Measurements from ENCODE around the gene TMEM163.
"Not testable (repeated sequence)": the region's sequence is repeated elsewhere in the genome, so short reads cannot be mapped to it uniquely, and the experiment has no call there.

TMEM163 gene

DNA sequence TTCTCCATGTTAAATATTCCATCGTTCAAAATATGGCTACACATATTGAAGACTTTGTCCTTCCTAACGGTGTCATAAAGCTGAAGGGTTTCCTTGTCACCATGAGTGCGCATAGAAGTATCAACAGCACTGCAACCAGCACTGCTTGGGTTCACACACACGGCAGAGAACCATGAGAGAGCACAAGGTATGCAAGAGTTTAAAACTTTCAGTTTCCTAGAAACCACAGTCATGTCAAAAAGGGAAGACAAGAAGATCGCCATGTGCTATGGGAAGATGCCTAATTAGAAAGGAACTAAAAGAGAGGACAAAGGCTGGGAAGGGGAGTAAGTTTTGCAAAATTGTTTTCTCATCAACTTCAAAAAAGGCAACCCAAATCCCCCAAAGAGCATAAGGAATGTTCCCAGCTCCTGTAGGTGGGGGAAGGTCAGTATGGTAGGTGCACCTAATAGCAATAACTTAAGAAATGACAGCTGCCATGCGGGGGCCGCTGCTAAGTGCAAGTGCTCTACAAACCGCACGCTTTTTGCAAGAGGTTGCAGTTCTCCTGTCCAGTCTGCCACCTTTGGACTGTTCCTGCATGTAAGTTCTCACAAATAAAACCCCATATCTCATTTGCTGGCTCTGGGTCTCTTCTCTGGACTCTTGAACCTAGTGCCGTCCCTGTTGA lies 136.8 kb downstream of the TMEM163 start:
- no peak for DNase-seq (ENCODE audit: low read depth in 2 of 2)

DNA sequence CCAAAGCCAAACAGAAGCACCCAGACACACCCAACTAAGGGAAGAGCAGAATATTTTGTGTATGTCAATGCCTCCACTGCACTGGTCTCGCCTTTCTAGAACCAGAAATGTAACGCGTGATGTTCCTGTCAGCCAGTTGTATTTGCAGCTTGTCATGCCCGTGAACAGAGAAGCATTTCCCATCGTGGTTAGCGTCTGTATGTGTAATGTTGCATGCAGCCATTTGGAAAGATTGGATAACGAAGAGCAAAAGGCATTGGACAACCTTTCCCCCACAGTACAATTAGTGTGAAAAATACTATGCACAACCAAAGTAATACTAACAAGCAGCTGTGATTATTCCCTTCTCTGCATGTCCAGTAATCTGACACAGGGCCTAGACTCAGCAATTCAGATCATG lies 140.5 kb downstream of the TMEM163 start:
- no peak for DNase-seq (ENCODE audit: low read depth in 2 of 2)

DNA sequence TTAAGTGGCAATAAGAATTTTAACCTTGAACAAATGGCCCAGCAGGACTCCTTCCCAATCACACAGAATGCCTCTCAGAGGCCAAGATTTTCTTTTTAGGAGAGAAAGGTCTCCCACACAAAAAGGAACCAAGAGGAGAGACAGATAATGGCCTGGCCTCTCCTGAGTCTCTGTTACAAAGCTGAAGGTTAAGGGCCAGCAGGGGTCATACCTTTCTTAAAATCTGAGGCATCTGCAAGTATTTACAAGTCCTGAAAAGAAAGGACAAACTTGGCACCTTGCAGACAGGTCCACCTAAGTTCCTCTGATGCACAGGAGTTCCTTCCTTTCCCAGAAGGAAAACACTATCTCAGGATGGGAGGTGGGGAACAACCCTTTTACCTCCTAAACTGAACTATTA lies 142.3 kb downstream of the TMEM163 start:
- DNase-seq (ENCODE audit: low read depth in 2 of 2) = no peak

DNA sequence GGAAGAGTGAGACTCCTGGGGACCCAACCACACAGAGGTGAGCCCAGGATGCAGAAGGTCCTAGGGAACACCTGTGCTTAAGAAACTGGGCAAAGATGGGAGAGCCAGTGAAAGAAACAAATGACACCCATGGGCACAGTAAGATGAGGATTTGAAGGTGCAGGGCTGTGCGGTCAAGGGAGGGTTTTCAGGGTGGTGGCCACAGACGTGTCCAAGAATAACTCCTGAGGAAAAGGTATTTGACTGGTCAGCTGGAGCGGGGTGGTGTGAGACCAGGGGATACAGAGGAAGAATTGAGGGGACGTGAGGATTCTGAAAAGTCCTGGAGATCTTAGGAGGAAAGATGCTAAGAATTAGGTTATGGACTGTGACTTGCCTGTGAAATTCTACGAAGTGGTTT lies 142.9 kb downstream of the TMEM163 start:
- DNase-seq (ENCODE audit: low read depth in 2 of 2) = no peak

DNA sequence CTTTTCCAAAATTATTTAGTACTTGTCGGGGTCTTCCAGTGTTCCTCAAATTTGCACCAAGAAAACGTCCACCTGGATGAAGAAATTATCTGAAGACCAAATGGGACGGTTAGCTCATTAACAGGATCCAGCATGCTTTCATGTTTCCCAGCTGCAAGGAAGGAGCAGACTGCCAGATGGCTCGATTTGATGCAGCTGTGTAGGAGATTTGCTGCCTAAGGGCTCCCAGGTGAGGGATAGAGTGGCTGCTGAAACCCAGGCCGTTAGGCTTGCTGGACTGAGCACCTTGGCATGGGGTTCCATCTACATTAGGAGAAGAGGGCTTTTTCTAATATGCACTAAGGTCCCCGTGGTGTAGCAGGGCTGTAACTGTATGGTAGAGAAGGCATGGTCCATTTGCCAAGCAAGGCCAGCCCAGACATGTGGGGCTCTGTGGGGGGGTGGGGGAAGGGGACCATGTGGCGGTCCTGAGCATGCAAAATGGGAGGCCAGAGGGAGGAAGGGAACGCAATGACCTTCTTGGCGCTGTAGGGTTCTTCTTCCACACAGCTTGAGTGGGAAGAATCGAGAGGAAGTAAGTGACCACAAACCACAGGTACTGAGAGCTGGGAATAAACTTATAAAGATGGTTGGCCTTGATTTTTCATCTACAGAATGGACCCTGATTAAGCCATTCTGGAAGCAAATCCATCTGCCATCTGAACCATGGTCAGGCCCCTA lies 144.0 kb downstream of the TMEM163 start:
- no peak for DNase-seq (ENCODE audit: low read depth in 2 of 2)

DNA sequence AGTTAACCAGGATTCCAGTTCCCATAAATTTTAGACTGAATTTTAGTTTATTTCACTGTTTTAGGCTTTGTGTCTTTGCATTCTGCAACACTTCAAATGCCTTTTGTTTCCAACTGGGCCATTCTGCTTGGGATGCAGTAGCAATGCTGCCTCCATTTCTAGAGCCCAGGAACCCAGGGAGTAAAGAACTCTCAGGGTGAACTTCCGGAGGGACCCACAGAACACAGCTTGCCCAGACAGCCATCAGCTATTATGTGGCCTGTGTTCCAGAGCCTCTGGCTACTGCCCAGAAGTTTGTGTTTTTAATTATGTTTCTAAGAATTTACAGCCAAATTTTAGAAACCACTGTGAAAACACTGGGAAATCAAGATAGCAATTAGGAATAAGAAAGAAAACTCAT lies 145.1 kb downstream of the TMEM163 start:
- DNase-seq (ENCODE audit: low read depth in 2 of 2) = no peak

DNA sequence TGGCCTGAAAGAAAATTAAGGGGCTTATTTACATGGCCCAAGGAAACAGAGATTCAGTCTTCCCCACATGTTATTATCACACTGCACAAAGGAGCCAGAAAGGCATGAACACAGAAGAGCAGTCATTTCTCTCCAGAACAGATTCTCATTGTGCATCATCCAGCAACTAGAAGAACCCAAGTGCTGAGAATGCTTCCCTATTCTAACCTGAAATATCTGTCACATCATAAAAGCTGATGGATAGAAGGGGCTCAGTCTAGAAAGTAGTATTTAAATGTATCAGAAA lies 145.8 kb downstream of the TMEM163 start:
- no peak for DNase-seq (ENCODE audit: low read depth in 2 of 2)

DNA sequence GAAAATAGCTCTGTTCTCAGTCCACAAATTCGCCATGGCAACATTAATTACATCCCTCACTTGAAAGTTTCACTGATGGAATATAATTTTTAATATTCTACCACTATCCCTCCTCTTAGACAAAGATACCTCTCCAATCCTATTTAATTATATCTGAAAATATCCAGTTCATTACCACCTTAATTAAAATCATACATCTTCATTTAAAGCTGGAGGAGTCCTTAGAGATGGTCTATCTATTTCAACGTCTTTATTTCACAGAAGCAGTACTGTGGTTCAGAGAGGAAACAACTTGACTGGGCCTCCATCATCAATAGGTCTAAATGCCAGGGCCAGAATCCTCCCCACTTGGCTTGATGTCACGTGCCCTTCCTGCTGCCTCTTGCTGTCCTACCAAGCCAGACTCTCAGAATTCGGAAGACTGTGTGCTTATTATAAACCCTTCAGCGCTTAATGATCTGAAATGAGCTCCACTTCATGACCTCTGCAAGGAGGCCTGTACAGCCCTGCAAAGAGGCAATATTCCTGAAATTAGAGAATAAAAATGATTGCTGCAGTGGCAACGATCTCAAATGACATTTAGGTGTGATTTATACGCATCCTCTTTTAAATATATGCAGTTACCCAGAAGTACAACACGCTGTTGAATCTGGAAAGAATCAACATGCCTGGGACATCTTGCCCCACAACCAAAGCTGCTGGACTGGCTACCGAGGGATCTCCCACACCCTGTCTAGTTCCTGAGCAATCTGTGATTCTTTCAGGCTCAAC lies 146.3 kb downstream of the TMEM163 start:
- no peak for DNase-seq (ENCODE audit: low read depth in 2 of 2)

DNA sequence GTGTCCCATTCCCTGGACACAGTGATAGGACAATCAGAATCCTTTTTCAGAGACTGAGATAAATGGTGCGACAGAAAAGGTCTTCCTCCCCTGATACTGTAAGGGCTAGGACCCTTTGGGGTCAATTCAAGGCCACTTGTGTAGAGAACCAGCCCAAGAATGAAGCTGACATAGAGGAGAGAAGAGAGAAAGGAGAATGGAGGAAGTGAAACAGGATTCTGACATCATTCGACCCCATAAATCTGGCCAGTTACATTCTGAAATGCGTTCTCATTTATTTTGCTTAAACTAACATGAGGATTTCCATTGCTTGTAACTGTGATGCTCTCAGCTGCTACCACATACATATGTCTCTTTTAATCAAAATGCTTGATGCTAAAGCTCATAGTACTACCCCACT lies 148.1 kb downstream of the TMEM163 start:
- no peak for DNase-seq (ENCODE audit: low read depth in 2 of 2)

DNA sequence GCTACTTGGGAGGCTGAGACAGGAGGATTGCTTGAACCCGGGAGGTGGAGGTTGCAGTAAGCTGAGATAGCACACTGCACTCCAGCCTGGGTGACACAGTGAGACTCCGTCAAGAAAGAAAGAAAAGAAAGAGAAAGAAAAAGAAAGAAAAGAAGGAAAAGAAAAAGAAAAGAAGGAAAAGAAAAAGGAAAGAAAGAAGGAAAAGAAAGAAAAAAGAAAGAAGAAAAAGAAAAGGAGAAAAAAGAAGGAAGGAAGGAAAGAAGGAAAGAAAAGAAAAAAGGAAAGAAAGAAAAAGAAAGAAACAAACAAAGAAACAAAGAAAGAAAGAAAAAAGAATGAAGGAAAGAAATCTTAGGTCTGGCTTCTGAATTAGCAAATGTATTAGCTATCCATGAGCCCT lies 150.4 kb downstream of the TMEM163 start:
- no peak for DNase-seq (ENCODE audit: low read depth in 2 of 2)

DNA sequence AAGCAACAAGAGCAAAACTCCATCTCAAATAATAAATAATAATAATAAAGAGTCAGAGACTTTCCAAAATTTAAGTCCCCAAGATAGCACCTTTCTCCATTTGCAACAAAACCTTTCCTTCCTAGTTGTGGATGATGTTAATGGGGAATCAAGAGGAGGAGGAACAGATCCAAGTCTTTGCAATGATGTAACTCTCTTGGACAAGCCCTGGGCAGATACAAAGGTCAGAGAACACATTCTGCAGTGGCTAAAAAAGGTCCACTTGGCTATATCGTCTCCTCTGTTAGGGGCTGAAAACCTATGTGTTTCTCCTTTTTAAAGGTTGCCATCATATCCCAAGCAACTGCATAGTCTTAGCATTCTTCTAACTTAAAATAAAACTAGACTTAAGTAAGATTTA lies 151.1 kb downstream of the TMEM163 start:
- no peak for DNase-seq (ENCODE audit: low read depth in 2 of 2)

DNA sequence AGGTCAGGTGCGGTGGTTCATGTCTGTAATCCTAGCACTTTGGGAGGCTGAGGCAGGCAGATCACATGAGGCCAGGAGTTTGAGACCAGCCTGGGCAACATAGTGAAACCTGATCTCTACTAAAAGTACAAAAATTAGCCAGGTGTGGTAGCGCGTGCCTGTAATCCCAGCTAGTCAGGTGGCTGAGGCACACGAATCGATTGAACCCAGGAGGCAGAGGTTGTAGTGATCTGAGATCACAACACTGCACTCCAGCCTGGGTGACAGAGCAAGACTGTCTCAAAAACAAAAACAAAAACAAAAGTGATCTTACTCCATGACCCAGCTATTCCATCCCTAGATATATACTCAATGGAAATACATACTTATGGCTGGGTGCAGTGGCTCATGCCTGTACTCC lies 153.8 kb downstream of the TMEM163 start:
- not testable (repeated sequence) for DNase-seq (ENCODE audit: low read depth in 2 of 2)

DNA sequence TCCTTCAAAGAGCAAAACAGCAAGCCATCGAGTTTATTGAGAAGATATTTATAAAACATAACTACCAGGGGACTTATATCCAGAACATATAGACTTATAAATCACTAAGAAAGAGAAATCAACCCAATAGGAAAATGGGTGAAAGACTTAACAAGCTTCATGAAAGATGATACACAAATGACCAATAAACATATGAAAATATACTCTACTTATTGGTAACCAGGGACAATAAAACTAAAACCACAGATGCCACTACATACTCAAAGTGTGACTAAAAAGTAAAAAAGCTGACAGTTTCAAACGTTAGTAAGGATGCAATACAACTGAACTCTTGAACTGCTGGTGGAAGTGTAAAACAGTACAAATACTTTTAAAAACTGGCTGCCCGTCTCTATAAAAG lies 154.3 kb downstream of the TMEM163 start:
- no peak for DNase-seq (ENCODE audit: low read depth in 2 of 2)

DNA sequence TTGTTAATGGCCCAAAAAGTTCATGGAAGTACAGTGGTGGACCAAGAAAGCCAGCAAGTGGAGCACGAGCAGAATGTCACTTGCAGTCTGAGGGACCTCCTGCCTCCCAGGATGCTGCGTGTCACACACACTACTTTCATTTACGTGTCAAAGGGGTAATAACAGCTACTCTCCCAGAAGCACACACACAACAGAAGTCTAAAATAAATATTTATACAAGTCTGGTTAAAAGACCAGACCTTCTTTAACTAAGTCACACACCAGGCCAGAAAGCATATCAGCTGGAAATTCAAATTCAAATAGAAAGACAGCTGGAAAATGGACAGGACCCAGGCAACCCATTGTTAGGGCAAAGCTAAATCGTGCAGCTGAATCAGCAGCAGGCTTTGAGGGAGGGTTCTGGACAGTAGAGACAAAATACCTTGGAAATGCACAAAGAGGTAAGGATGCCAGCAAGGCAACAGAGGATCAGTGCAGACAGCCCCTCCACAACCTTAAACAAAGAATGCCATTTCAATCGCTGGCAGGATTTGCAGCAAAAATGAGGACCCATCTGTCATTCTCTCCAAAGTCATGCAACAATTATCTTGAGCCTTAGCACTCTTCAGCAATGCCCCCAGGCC lies 160.5 kb downstream of the TMEM163 start:
- DNase-seq (ENCODE audit: low read depth in 2 of 2) = no peak

DNA sequence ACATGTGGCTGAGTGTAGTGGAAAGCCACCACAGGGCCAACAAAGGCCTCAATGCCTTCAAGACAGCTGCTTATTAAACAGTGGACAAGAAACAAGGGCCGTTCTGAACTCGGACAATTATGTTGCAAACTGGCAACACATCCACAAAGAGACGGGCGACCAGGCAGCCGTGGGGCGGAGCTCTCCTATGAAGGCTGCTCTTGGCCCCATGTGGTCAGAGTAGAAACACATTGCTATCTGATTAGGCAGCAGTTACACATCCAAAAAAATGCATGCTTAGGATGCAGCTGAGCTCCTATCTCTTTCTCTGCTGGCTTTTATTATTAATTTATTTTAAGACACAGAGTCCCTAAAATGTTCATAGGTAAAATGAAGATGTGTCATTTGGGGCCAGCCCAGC lies 163.4 kb downstream of the TMEM163 start:
- DNase-seq (ENCODE audit: low read depth in 2 of 2) = no peak

DNA sequence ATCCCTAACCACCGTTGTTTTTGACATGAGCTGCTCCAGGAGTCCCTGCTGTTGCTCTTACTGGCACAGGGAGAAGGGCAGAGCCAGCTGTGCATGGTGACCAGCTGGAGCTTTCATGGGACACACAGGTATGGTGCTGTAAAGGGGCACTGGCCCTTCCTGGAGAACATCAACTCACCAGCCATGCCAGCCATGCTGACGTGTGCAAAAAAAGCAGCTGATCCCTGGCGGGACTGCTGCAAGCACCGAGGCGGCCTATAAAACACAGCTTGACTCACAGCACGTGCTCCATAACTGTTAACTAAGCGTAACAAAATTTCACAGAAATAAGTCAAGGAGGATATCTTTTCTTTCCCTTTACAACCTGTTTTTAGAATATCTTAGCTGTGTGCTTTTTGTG lies 165.1 kb downstream of the TMEM163 start:
- DNase-seq (ENCODE audit: low read depth in 2 of 2) = no peak

DNA sequence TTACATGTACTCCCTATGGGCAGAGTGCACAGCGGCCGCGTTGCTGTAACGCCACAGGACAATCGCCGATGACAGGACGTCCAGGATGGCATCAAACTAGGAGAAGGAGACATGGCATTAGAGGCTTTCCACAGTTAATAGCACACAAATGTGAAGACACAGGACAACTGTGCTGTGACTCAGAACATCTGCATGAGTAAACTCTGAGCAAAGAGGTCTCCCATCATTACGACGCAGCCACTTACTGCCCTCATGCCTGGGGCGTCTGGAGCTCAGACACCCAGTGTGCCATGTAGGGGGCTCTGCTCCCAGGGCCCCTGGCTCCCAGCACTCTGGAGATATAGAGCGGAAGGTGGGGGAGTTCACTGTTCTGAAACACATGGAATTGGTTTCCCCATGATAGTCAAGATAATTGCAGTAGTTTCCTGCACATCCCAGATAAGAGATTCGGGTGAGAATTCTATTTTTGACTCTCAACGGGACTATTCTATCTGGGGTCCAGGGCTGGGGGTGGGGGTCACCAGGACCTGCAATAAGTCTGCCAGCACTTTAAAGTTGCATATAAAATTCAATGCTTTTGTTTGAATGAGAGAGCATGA lies 168.1 kb downstream of the TMEM163 start:
- DNase-seq (ENCODE audit: low read depth in 2 of 2) = no peak

DNA sequence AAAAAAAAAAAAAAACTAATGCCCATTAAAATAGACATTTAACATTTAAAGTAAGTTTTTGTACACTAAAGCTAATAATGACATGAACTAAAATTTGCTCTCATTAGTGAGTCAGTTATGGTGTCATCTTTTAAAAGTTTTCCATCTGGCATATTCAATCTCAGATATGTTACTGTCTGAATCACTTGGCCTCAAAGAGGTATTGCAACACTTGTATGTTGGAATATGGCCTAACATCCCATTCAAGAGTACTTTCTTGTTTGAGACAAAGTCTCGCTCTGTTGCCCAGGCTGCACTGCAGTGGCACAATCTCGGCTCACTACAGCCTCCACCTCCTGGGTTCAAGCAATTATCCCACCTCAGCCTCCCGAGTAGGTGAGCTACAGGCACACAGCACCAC lies 169.7 kb downstream of the TMEM163 start:
- peak; percentile 16 to 24 for DNase-seq (ENCODE audit: low read depth in 2 of 2)

DNA sequence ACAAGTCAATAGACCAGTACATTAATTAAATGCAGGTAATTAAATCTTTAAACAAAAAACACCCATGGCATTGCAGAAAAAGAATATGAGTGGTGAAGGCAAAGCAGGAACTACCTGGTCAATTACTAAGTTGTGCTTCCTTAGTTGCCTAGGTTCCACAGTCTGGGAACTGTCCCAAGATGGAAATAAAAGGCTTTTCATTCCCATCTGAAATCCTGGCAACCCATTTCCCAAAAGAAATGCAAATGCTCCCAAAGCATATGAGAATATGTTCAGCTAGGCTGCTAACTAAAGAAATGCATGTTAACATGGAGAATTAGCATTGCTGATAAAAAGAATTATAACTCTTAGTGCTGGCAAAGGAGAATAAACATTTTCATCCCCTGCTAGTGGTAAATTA lies 177.8 kb downstream of the TMEM163 start:
- DNase-seq (ENCODE audit: low read depth in 2 of 2) = no peak

DNA sequence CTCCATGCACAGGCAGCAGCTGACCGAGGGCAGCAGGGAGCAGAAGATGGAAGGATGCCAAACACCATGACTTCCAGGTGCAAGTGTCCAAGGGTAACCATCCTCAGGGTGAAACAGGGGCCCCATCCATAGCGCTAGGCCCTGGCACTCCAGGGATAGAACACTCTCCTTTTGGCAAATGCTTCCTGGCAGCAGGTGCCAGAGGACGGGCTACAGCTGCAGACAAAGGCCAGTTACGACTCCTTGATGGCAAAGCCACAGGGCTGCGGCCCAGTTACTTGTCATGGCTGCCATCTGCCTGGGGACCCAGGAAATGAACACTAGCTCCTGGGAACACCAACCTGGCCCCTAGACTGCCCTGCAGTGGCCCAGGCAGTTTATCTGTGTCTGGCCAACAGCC lies 178.8 kb downstream of the TMEM163 start:
- DNase-seq (ENCODE audit: low read depth in 2 of 2) = no peak

DNA sequence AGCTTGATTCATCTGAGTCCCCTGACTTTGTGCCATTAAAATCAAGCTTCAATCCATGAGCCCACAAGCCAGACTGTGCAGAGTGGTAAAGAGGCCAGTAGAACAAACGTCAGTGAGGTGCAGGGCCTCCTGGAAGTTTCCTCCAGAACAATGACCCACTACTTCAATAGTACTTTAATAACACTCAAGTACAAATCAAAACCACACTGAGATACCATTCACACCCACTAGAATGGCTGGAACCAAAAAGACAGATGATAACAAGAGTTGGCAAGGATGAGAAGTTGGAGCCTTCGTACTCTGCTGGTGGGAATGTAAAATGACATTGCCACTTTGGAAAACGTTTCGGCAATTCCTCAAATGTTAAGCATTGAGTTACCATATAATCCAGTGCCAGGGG lies 181.1 kb downstream of the TMEM163 start:
- no peak for DNase-seq (ENCODE audit: low read depth in 2 of 2)

DNA sequence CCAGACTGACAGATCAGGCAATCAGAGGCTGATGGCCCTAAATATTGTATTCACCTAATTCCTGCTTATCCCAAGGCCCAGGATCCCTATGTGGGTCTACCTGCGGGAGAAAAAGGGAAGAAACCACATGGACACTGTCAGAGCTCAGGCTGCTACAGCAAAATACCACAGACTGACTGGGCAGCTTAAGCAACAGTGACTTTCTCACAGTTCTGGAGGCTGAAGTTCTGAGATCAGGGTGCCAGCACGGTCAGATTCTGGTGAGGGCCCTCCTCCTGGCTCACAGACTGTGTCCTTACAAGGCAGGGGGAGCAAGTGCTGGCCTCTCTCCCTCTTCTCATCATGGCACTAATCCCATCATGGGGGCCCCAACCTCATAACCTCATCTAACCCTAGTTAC lies 181.7 kb downstream of the TMEM163 start:
- no peak for DNase-seq (ENCODE audit: low read depth in 2 of 2)
